Body of pancreas (tissue), 4 donors: Measurements from ENCODE around the gene WFDC2.

Experiments used
- POLR2A ChIP-seq, 3 donors: fragments of 450-650 bp; IDR thresholded peaks; one replicate each; pipeline ENCODE4 v1.6.1; 2016; ENCODE audit warnings: antibody characterized with exemption in 3 of 3, mild to moderate bottlenecking in 2 of 3
- TF ChIP-seq, protein P1 (sequence below), 7 experiments: fragments of 450-650 bp in 4 of 7; fragments of 200-600 bp in 3 of 7; sonication (generic) in 3 of 7; IDR thresholded peaks; one replicate each; pipeline ENCODE4 v1.5.1; 2016 to 2019; ENCODE audit warnings: antibody characterized with exemption in 7 of 7

DNA sequence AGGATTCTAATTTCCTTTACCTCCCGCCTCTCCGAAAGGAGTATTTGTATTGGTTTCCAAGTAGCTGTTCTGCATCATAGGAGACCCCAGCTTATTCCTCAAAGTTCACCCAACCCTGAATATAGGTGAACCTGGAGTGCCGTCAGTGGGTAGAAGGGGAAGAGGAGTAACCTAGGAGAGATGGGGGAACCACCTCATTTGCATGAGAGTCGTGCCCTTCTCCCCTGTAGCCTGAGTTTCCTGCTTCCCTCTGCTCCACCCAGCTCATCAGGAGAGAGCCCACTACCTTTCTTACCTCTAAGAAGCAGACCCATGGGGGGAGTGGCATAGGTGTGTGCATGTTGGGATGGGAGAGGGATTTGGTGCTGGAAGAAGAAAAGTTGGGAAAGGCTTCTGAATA lies 17.3 kb upstream of the WFDC2 start:
- TF ChIP-seq, protein P1, sequence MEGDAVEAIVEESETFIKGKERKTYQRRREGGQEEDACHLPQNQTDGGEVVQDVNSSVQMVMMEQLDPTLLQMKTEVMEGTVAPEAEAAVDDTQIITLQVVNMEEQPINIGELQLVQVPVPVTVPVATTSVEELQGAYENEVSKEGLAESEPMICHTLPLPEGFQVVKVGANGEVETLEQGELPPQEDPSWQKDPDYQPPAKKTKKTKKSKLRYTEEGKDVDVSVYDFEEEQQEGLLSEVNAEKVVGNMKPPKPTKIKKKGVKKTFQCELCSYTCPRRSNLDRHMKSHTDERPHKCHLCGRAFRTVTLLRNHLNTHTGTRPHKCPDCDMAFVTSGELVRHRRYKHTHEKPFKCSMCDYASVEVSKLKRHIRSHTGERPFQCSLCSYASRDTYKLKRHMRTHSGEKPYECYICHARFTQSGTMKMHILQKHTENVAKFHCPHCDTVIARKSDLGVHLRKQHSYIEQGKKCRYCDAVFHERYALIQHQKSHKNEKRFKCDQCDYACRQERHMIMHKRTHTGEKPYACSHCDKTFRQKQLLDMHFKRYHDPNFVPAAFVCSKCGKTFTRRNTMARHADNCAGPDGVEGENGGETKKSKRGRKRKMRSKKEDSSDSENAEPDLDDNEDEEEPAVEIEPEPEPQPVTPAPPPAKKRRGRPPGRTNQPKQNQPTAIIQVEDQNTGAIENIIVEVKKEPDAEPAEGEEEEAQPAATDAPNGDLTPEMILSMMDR (IDR thresholded peaks at IDR 0.05), result no peak
- TF ChIP-seq POLR2A (IDR thresholded peaks at IDR 0.05), result no peak
